Neutrophil (primary cell): ENCODE results near the gene OTUD5.

ENCODE experiments used
- H3K27ac ChIP-seq: fragments of 200-600 bp; sonication (generic); 2 replicates; pipeline ENCODE4 v1.5.1; 2016; ENCODE audit warnings: mild to moderate bottlenecking, moderate library complexity
- H3K27me3 ChIP-seq: fragments of 200-600 bp; sonication (generic); 2 replicates; pipeline ENCODE4 v1.6.0; 2016; ENCODE audit warnings: mild to moderate bottlenecking
- H3K36me3 ChIP-seq: fragments of 200-600 bp; sonication (generic); 2 replicates; pipeline ENCODE4 v1.5.1; 2017
- H3K4me1 ChIP-seq, 2 experiments: fragments of 200-600 bp in 1 of 2; sonication (generic) in 1 of 2; 1 replicate in 1 of 2; 2 replicates in 1 of 2; pipeline versions ENCODE4 v1.5.1 to v1.6.1; 2013 to 2016; ENCODE audit warnings: low read depth in 1 of 2, low read length in 1 of 2, mild to moderate bottlenecking in 1 of 2, moderate library complexity in 1 of 2; ENCODE audit not compliant: control insufficient read depth in 1 of 2, insufficient read depth in 1 of 2
- H3K4me3 ChIP-seq, 2 experiments: fragments of 200-600 bp in 1 of 2; sonication (generic) in 1 of 2; 1 replicate in 1 of 2; 2 replicates in 1 of 2; pipeline ENCODE4 v1.5.1; 2013 to 2016; ENCODE audit warnings: low read depth in 1 of 2, low read length in 1 of 2, mild to moderate bottlenecking in 1 of 2, moderate library complexity in 1 of 2
- H3K9me3 ChIP-seq: fragments of 200-600 bp; sonication (generic); 2 replicates; pipeline ENCODE4 v1.5.1; 2016
- TF ChIP-seq, protein P1 (sequence below): fragments of 200-600 bp; sonication (generic); IDR thresholded peaks from 2 replicates; pipeline ENCODE4 v1.5.1; 2016; ENCODE audit warnings: antibody characterized with exemption

OTUD5 gene

DNA sequence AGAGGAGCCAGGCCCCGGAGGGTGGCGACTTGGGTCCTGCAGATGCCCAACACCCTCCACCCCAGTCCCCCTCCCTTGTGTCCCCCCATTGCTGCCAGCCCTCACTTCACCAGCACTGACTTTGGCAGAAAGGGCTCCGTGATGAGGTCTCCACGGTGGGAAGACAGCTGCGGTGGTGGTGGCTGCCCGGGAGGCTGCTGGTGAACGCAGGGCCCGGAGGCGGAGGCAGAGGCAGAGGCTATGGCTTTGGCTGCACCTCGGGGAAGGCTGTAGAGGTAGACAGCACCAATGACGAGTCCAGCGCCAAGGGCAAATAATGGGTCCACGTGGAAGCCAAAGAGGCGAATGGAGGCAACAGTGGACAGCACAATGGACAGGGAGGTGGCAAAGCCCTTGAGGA is 52.8 kb downstream of the OTUD5 start:
- H3K27ac ChIP-seq = no peak overlapping the region
- H3K4me3 ChIP-seq = no peak overlapping the region
- H3K9me3 ChIP-seq = no peaks in the 10 kb centered on the region
- H3K4me1 ChIP-seq = peaks cover 13 to 17% of the 10 kb centered on the region in 2 experiments
- H3K36me3 ChIP-seq = peaks cover 42% of the 10 kb centered on the region
- H3K27me3 ChIP-seq = no peaks in the 10 kb centered on the region
- TF ChIP-seq, protein P1, sequence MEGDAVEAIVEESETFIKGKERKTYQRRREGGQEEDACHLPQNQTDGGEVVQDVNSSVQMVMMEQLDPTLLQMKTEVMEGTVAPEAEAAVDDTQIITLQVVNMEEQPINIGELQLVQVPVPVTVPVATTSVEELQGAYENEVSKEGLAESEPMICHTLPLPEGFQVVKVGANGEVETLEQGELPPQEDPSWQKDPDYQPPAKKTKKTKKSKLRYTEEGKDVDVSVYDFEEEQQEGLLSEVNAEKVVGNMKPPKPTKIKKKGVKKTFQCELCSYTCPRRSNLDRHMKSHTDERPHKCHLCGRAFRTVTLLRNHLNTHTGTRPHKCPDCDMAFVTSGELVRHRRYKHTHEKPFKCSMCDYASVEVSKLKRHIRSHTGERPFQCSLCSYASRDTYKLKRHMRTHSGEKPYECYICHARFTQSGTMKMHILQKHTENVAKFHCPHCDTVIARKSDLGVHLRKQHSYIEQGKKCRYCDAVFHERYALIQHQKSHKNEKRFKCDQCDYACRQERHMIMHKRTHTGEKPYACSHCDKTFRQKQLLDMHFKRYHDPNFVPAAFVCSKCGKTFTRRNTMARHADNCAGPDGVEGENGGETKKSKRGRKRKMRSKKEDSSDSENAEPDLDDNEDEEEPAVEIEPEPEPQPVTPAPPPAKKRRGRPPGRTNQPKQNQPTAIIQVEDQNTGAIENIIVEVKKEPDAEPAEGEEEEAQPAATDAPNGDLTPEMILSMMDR = no peak

DNA sequence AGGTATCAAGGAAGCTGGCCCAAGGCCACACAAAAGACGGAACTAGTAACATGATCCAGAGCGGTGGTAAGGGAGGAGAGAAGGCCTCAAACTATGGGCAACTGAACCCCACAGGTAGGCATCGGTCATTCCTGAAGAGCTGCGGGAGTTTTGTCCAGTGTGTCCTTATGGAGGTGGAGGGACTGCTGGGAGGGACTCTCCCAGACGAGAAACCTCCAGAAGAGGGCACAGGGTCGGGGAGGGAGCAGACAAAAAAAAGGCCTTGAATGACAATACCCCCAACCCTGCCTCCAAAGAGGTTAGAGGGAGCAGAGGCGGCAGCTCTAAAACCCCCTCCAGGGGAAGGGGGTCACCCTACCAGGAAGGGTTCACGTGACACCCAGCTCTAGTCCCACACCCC is 53.2 kb downstream of the OTUD5 start:
- H3K36me3 ChIP-seq = peaks cover 42% of the 10 kb centered on the region

DNA sequence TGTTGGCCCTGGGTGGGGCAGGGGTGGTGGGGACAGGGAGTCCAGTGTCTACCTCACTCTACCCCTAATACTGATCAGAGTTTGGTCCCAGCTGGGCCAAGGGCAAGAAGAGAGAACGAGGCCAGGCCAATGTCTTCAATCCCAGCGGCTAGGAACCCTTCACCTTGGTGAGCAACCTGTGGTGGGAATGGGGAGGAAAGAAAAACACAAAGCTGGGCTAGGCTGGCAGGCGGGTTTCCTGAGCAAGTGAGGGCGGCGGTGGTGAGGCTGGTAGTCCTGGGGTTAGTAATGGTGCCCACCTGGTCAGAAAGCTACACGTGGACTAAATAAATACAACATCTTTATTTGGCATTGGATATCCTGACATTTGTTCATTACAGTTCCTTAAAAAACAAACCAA is 54.1 kb downstream of the OTUD5 start:
- H3K27ac ChIP-seq = no peak overlapping the region
- no peaks in the 10 kb centered on the region for H3K27me3 ChIP-seq
- no peak overlapping the region for H3K4me3 ChIP-seq
- H3K36me3 ChIP-seq = peaks cover 42% of the 10 kb centered on the region
- TF ChIP-seq, protein P1 = no peak
- no peaks in the 10 kb centered on the region for H3K9me3 ChIP-seq
- H3K4me1 ChIP-seq = peaks cover 8 to 11% of the 10 kb centered on the region in 2 experiments

More for the DNA sequence above, 53.2 kb downstream of the OTUD5 start:
- H3K27me3 ChIP-seq = no peaks in the 10 kb centered on the region
- no peak overlapping the region for H3K4me3 ChIP-seq
- no peaks in the 10 kb centered on the region for H3K9me3 ChIP-seq
- H3K4me1 ChIP-seq = peaks cover 10 to 14% of the 10 kb centered on the region in 2 experiments
- no peak overlapping the region for H3K27ac ChIP-seq
- TF ChIP-seq, protein P1 = no peak

DNA sequence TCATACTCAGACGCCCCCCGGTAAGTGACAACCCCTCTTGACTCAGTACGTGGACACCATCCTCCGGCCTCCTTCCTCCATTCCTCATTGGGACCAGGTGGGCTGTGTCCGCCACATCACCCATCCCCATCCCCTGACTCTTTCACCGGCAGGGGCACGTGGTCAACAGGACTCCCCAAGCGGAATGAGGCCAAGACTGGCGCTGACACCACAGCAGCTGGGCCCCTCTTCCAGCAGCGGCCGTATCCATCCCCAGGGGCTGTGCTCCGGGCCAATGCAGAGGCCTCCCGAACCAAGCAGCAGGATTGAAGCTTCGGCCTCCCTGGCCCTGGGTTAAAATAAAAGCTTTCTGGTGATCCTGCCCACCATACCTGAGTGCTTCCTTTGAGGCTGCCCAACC is 54.6 kb downstream of the OTUD5 start:
- Histone ChIP-seq H3K36me3 (peaks cover 42% of the 10 kb centered on the region), H3K27ac (no peak overlapping the region), H3K4me3 (no peak overlapping the region), H3K27me3 (no peaks in the 10 kb centered on the region), H3K4me1 (peaks cover 4 to 11% of the 10 kb centered on the region in 2 experiments), H3K9me3 (no peaks in the 10 kb centered on the region)
- TF ChIP-seq, protein P1 = no peak

DNA sequence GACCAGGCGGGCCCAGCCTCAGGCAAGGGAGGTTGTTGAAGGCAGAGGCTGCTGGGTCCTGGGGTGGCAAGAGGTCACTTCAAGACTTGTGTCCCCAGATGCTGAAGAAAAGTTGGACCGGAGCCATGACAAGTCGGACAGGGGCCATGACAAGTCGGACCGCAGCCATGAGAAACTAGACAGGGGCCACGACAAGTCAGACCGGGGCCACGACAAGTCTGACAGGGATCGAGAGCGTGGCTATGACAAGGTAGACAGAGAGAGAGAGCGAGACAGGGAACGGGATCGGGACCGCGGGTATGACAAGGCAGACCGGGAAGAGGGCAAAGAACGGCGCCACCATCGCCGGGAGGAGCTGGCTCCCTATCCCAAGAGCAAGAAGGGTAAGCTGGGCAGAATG is 55.3 kb downstream of the OTUD5 start:
- Histone ChIP-seq H3K4me1 (peaks cover 4 to 11% of the 10 kb centered on the region in 2 experiments), H3K27ac (no peak overlapping the region), H3K4me3 (no peak overlapping the region), H3K27me3 (no peaks in the 10 kb centered on the region), H3K9me3 (no peaks in the 10 kb centered on the region), H3K36me3 (peaks cover 42% of the 10 kb centered on the region)
- TF ChIP-seq, protein P1 = no peak

DNA sequence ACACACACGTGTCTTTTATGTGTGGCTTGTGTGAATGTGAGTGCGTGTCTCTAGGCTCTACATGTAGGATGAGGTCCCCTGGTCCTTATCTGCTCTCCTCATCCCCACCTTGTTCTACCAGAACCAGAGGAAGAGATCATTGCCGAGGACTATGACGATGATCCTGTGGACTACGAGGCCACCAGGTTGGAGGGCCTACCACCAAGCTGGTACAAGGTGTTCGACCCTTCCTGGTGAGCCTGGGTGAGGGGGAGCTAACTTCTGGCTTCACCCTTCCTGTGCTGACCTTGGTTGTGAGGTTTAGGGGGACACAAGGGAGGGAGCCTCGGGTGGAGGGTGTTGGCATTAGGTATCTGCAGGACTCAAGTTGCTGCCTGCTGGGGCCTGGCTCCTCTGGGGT is 56.3 kb downstream of the OTUD5 start:
- Histone ChIP-seq H3K4me3 (no peak overlapping the region), H3K27ac (no peak overlapping the region), H3K4me1 (peaks cover 10 to 19% of the 10 kb centered on the region in 2 experiments), H3K9me3 (no peaks in the 10 kb centered on the region), H3K27me3 (no peaks in the 10 kb centered on the region), H3K36me3 (peaks cover 36% of the 10 kb centered on the region)
- TF ChIP-seq, protein P1 = no peak
